ENCODE results near the gene PDXK.
A peak's percentile ranks its signal among the peaks of the same experiment; 100 is the strongest.

PDXK gene

GRCh38 chr21:43809853-43810504 is 91.0 kb downstream of the PDXK start:
- no peak for DNase-seq (ENCODE audit: low read depth)
- no peak overlapping the region for H3K4me3 ChIP-seq (ENCODE audit: control insufficient read depth, low read depth, low read length)
- no peak for TF ChIP-seq CTCF (IDR thresholded peaks at IDR 0.05; ENCODE audit: control insufficient read depth, insufficient read depth, low read depth, low read length, missing control alignments)

- no peak overlapping the region for H3K4me3 ChIP-seq (ENCODE audit: control insufficient read depth, low read depth, low read length)
- TF ChIP-seq CTCF (IDR thresholded peaks at IDR 0.05; ENCODE audit: control insufficient read depth, insufficient read depth, low read depth, low read length, missing control alignments), result peak; percentile 97
- no peak for DNase-seq (ENCODE audit: low read depth)
Observed at GRCh38 chr21:43810505-43811261, 91.8 kb downstream of the PDXK start.

GRCh38 chr21:43811262-43812105 is 92.6 kb downstream of the PDXK start:
- DNase-seq (ENCODE audit: low read depth), result no peak
- no peak overlapping the region for H3K4me3 ChIP-seq (ENCODE audit: control insufficient read depth, low read depth, low read length)
- no peak for TF ChIP-seq CTCF (IDR thresholded peaks at IDR 0.05; ENCODE audit: control insufficient read depth, insufficient read depth, low read depth, low read length, missing control alignments)

All from AG09309 (cell line).